ENCODE results near the gene N4BP2L2.

The N4BP2L2 gene

GRCh38 chr13:32409001-32409313 lies 129.6 kb downstream of the N4BP2L2 start:
- Histone ChIP-seq H3K79me2 (ENCODE audit: insufficient read depth, low read length) (peaks cover 3% of the 10 kb centered on the region), H3K27ac (ENCODE audit: low read length) (no peak overlapping the region), H3K36me3 (ENCODE audit: insufficient read depth, low read length) (peaks cover 30% of the 10 kb centered on the region), H3K27me3 (ENCODE audit: insufficient read depth, low read length, poor library complexity) (no peaks in the 10 kb centered on the region), H3K4me3 (ENCODE audit: low read depth in 1 of 2, low read length in 2 of 2) (no peak overlapping the region), H3K9me3 (ENCODE audit: insufficient read depth, low read length, severe bottlenecking) (no peaks in the 10 kb centered on the region), H3K4me1 (ENCODE audit: insufficient read depth, low read length) (no peaks in the 10 kb centered on the region), H4K20me1 (ENCODE audit: insufficient read depth, low read length) (no peaks in the 10 kb centered on the region), H3K9ac (ENCODE audit: low read depth, low read length) (no peak overlapping the region), H2AFZ (ENCODE audit: low read depth, low read length) (no peak overlapping the region), H3K4me2 (ENCODE audit: insufficient read depth, low read length) (no peak overlapping the region)
- no peak for DNase-seq
- ATAC-seq (ENCODE audit: insufficient read depth, low read depth): no peak
- TF ChIP-seq EZH2 (IDR thresholded peaks at IDR 0.05; ENCODE audit: borderline replicate concordance, low read depth, low read length, severe bottlenecking): no peak
- TF ChIP-seq CTCF (IDR thresholded peaks at IDR 0.05; ENCODE audit: borderline replicate concordance, extremely low read depth, low read length, poor library complexity, severe bottlenecking): no peak

GRCh38 chr13:32408296-32409000 lies 130.1 kb downstream of the N4BP2L2 start:
- no peaks in the 10 kb centered on the region for H3K27me3 ChIP-seq (ENCODE audit: insufficient read depth, low read length, poor library complexity)
- H3K27ac ChIP-seq (ENCODE audit: low read length): no peak overlapping the region
- H3K79me2 ChIP-seq (ENCODE audit: insufficient read depth, low read length): peaks cover 3% of the 10 kb centered on the region
- no peak overlapping the region for H3K9ac ChIP-seq (ENCODE audit: low read depth, low read length)
- no peaks in the 10 kb centered on the region for H3K9me3 ChIP-seq (ENCODE audit: insufficient read depth, low read length, severe bottlenecking)
- no peak for TF ChIP-seq CTCF (IDR thresholded peaks at IDR 0.05; ENCODE audit: borderline replicate concordance, extremely low read depth, low read length, poor library complexity, severe bottlenecking)
- no peak for TF ChIP-seq EZH2 (IDR thresholded peaks at IDR 0.05; ENCODE audit: borderline replicate concordance, low read depth, low read length, severe bottlenecking)
- H3K4me1 ChIP-seq (ENCODE audit: insufficient read depth, low read length): no peaks in the 10 kb centered on the region
- no peak overlapping the region for H2AFZ ChIP-seq (ENCODE audit: low read depth, low read length)
- H4K20me1 ChIP-seq (ENCODE audit: insufficient read depth, low read length): no peaks in the 10 kb centered on the region
- DNase-seq (no peak), ATAC-seq (ENCODE audit: insufficient read depth, low read depth) (no peak)
- H3K4me3 ChIP-seq (ENCODE audit: low read depth in 1 of 2, low read length in 2 of 2): no peak overlapping the region
- H3K36me3 ChIP-seq (ENCODE audit: insufficient read depth, low read length): peaks cover 35% of the 10 kb centered on the region
- H3K4me2 ChIP-seq (ENCODE audit: insufficient read depth, low read length): no peak overlapping the region

DNA sequence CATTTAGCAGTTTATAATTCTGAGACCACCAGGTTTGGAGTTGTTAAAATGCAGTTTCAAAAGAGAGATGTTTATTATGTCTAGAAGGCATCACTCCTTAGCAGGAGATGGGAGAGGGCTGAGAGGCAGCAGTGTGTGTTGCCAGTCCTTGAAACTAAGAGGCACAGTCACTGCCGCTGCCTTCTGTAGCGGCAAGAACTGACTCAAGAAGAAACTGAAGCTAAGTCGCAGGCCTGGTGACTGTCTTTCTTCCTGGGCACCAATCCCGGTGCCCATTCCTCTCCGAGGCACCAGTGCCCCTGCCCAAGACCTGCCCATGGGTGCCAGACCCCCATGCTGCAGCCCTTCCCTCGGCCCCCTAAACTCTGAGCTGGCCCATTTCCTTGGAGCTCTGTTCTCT lies 130.7 kb downstream of the N4BP2L2 start:
- no peak overlapping the region for H3K9ac ChIP-seq (ENCODE audit: low read depth, low read length)
- TF ChIP-seq CTCF (IDR thresholded peaks at IDR 0.05; ENCODE audit: borderline replicate concordance, extremely low read depth, low read length, poor library complexity, severe bottlenecking) (no peak), EZH2 (IDR thresholded peaks at IDR 0.05; ENCODE audit: borderline replicate concordance, low read depth, low read length, severe bottlenecking) (no peak)
- no peaks in the 10 kb centered on the region for H3K27me3 ChIP-seq (ENCODE audit: insufficient read depth, low read length, poor library complexity)
- no peaks in the 10 kb centered on the region for H3K9me3 ChIP-seq (ENCODE audit: insufficient read depth, low read length, severe bottlenecking)
- H4K20me1 ChIP-seq (ENCODE audit: insufficient read depth, low read length): no peaks in the 10 kb centered on the region
- peaks cover 40% of the 10 kb centered on the region for H3K36me3 ChIP-seq (ENCODE audit: insufficient read depth, low read length)
- H3K4me3 ChIP-seq (ENCODE audit: low read depth in 1 of 2, low read length in 2 of 2): no peak overlapping the region
- H3K79me2 ChIP-seq (ENCODE audit: insufficient read depth, low read length): peaks cover 3% of the 10 kb centered on the region
- no peaks in the 10 kb centered on the region for H3K4me1 ChIP-seq (ENCODE audit: insufficient read depth, low read length)
- no peak for DNase-seq
- no peak overlapping the region for H3K4me2 ChIP-seq (ENCODE audit: insufficient read depth, low read length)
- ATAC-seq (ENCODE audit: insufficient read depth, low read depth): no peak
- H2AFZ ChIP-seq (ENCODE audit: low read depth, low read length): no peak overlapping the region
- no peak overlapping the region for H3K27ac ChIP-seq (ENCODE audit: low read length)
